Measurements from ENCODE around the gene STXBP5L. TPM values are rescaled to one million over a fixed set of nuclear protein-coding genes. Genes with fewer than 3 reads are reported as not detected.
"Not testable (repeated sequence)": the region's sequence is repeated elsewhere in the genome, so short reads cannot be mapped to it uniquely, and the experiment has no call there.

Gene STXBP5L
- total RNA-seq, 1 donor from 2014 or later = not detected

- ATAC-seq (no peak), DNase-seq (ENCODE audit: low spot score) (no peak)
Measured at GRCh38 chr3:121223116-121223515, 315.1 kb downstream of the STXBP5L start.

- no peak for ATAC-seq
- no peak for DNase-seq (ENCODE audit: low spot score)
Measured at GRCh38 chr3:121228971-121229370, 321.0 kb downstream of the STXBP5L start.

GRCh38 chr3:121230194-121230593, 322.2 kb downstream of the STXBP5L start:
- not testable (repeated sequence) for DNase-seq (ENCODE audit: low spot score); ATAC-seq

GRCh38 chr3:121231872-121232271, 323.9 kb downstream of the STXBP5L start:
- ATAC-seq = no peak
- DNase-seq (ENCODE audit: low spot score) = no peak

- DNase-seq (ENCODE audit: low spot score) = no peak
- ATAC-seq = no peak
Measured at GRCh38 chr3:121232309-121233225, 324.6 kb downstream of the STXBP5L start.

GRCh38 chr3:121243208-121243607, 335.2 kb downstream of the STXBP5L start:
- ATAC-seq (no peak), DNase-seq (ENCODE audit: low spot score) (no peak)

GRCh38 chr3:121252676-121253075, 344.7 kb downstream of the STXBP5L start:
- no peak for DNase-seq (ENCODE audit: low spot score)
- no peak for ATAC-seq

GRCh38 chr3:121269389-121269788, 361.4 kb downstream of the STXBP5L start:
- DNase-seq (ENCODE audit: low spot score) (no peak), ATAC-seq (no peak)

- DNase-seq (ENCODE audit: low spot score) = no peak
- no peak for ATAC-seq
Measured at GRCh38 chr3:121274411-121274810, 366.4 kb downstream of the STXBP5L start.

GRCh38 chr3:121295452-121295851, 387.4 kb downstream of the STXBP5L start:
- DNase-seq (ENCODE audit: low spot score) (no peak), ATAC-seq (no peak)

- no peak for ATAC-seq
- no peak for DNase-seq (ENCODE audit: low spot score)
Measured at GRCh38 chr3:121295979-121296378, 388.0 kb downstream of the STXBP5L start.

GRCh38 chr3:121324320-121324719, 416.3 kb downstream of the STXBP5L start:
- DNase-seq (ENCODE audit: low spot score) (no peak), ATAC-seq (no peak)

- no peak for ATAC-seq
- no peak for DNase-seq (ENCODE audit: low spot score)
Measured at GRCh38 chr3:121330118-121330517, 422.1 kb downstream of the STXBP5L start.

GRCh38 chr3:121330634-121331033, 422.6 kb downstream of the STXBP5L start:
- ATAC-seq = no peak
- DNase-seq (ENCODE audit: low spot score) = no peak

GRCh38 chr3:121355960-121356359, 448.0 kb downstream of the STXBP5L start:
- not testable (repeated sequence) for ATAC-seq; DNase-seq (ENCODE audit: low spot score)

GRCh38 chr3:121362035-121362734, 454.2 kb downstream of the STXBP5L start:
- no peak for DNase-seq (ENCODE audit: low spot score)
- ATAC-seq = no peak

- DNase-seq (ENCODE audit: low spot score); ATAC-seq: not testable (repeated sequence)
Measured at GRCh38 chr3:121388308-121388707, 480.3 kb downstream of the STXBP5L start.

- ATAC-seq; DNase-seq (ENCODE audit: low spot score): not testable (repeated sequence)
Measured at GRCh38 chr3:121395967-121396366, 488.0 kb downstream of the STXBP5L start.

- not testable (repeated sequence) for ATAC-seq; DNase-seq (ENCODE audit: low spot score)
Measured at GRCh38 chr3:121398051-121398450, 490.0 kb downstream of the STXBP5L start.

GRCh38 chr3:121399820-121400219, 491.8 kb downstream of the STXBP5L start:
- ATAC-seq = no peak

GRCh38 chr3:121405631-121406030, 497.6 kb downstream of the STXBP5L start:
- DNase-seq (ENCODE audit: low spot score) = no peak
- no peak for ATAC-seq

More at GRCh38 chr3:121399820-121400219, 491.8 kb downstream of the STXBP5L start:
- DNase-seq (ENCODE audit: low spot score) = no peak

- ATAC-seq = no peak
Measured at GRCh38 chr3:121411523-121411922, 503.5 kb downstream of the STXBP5L start.

More at GRCh38 chr3:121411523-121411922, 503.5 kb downstream of the STXBP5L start:
- no peak for DNase-seq (ENCODE audit: low spot score)

Measured in left lobe of liver (tissue), 2 donors.